Jurkat, Clone E6-1 (cell line): ENCODE results near the gene VARS2.
"Not testable (repeated sequence)": the region's sequence is repeated elsewhere in the genome, so short reads cannot be mapped to it uniquely, and the experiment has no call there.

Experiments
- DNase-seq: peaks from one replicate; pipeline ENCODE4 v3.0.0-alpha.2; 2011; ENCODE audit warnings: low read depth, low spot score
- H3K4me3 ChIP-seq: 2 replicates; pipeline ENCODE4 v1.5.1; 2011; ENCODE audit warnings: mild to moderate bottlenecking, low read length, control low read depth, moderate library complexity

Gene VARS2

GRCh38 chr6:30947231-30947630, 33.2 kb downstream of the VARS2 start:
- no peak for DNase-seq

GRCh38 chr6:30948811-30949210, 34.8 kb downstream of the VARS2 start:
- no peak overlapping the region for H3K4me3 ChIP-seq
- DNase-seq: no peak

More at GRCh38 chr6:30947231-30947630, 33.2 kb downstream of the VARS2 start:
- H3K4me3 ChIP-seq: no peak overlapping the region

- DNase-seq: no peak
- no peak overlapping the region for H3K4me3 ChIP-seq
These were observed 38.0 kb downstream of the VARS2 start for GRCh38 chr6:30951907-30952469.

GRCh38 chr6:30954631-30955366, 40.8 kb downstream of the VARS2 start:
- no peak for DNase-seq
- H3K4me3 ChIP-seq: no peak overlapping the region

GRCh38 chr6:30955367-30956042, 41.5 kb downstream of the VARS2 start:
- DNase-seq: no peak
- H3K4me3 ChIP-seq: peak overlapping the region; percentile 27

GRCh38 chr6:30957716-30958115, 43.7 kb downstream of the VARS2 start:
- H3K4me3 ChIP-seq: no peak overlapping the region
- no peak for DNase-seq

GRCh38 chr6:30960907-30961673, 47.1 kb downstream of the VARS2 start:
- no peak overlapping the region for H3K4me3 ChIP-seq
- no peak for DNase-seq

GRCh38 chr6:30962716-30963115, 48.7 kb downstream of the VARS2 start:
- no peak overlapping the region for H3K4me3 ChIP-seq
- no peak for DNase-seq

- no peak overlapping the region for H3K4me3 ChIP-seq
- DNase-seq: no peak
These were observed 49.6 kb downstream of the VARS2 start for GRCh38 chr6:30963641-30964040.

GRCh38 chr6:30964075-30964474, 50.0 kb downstream of the VARS2 start:
- no peak for DNase-seq
- no peak overlapping the region for H3K4me3 ChIP-seq

- DNase-seq: no peak
- no peak overlapping the region for H3K4me3 ChIP-seq
These were observed 51.1 kb downstream of the VARS2 start for GRCh38 chr6:30965140-30965601.

- no peak for DNase-seq
- H3K4me3 ChIP-seq: no peak overlapping the region
These were observed 52.1 kb downstream of the VARS2 start for GRCh38 chr6:30966154-30966553.

- not testable (repeated sequence) for H3K4me3 ChIP-seq, DNase-seq
These were observed 55.1 kb downstream of the VARS2 start for GRCh38 chr6:30969171-30969570.

GRCh38 chr6:30970946-30971345, 56.9 kb downstream of the VARS2 start:
- no peak overlapping the region for H3K4me3 ChIP-seq
- DNase-seq: no peak

GRCh38 chr6:30972816-30973215, 58.8 kb downstream of the VARS2 start:
- no peak for DNase-seq
- H3K4me3 ChIP-seq: no peak overlapping the region

GRCh38 chr6:30974490-30975252, 60.6 kb downstream of the VARS2 start:
- DNase-seq: no peak
- no peak overlapping the region for H3K4me3 ChIP-seq
